ENCODE measurements around the gene ITFG1. TPM values are rescaled to one million over a fixed set of nuclear protein-coding genes. Genes with fewer than 3 reads are reported as not detected.

Gene ITFG1
- polyA plus RNA-seq, 10 donors = 71.8 to 109 (median 83.0) TPM

- DNase-seq = no peak
Observed at GRCh38 chr16:47113130-47113529, 347.7 kb downstream of the ITFG1 start.

- DNase-seq = no peak
Observed at GRCh38 chr16:47110939-47111338, 349.9 kb downstream of the ITFG1 start.

DNA sequence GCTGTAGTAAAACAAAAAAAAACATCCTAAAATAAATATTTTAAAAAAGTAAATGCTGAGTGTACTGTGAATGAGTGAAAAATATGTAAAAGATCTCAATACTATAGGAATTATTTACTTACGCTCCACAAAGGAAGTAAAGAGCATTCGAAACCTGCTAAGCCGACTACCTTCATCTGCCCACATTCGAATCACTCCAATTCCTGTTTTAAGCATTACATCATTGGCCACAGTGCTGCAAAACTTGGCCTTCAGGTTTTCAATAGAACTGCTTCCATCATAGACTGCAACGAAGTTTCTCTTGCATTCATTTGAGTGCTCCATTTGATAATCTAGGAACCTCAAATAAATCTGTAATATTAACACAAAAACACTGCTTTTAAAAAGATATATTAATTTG lies 351.5 kb downstream of the ITFG1 start:
- DNase-seq = no peak

Other genes with a start within 250 kb of the ITFG1 start
- gene PHKB, start 268 bp upstream of the ITFG1 start, polyA plus RNA-seq (ENCODE audit: insufficient read length in 10 of 10) = 10 to 100 TPM; 49.6 to 64.7 (median 55.2) TPM

Measured in muscle of back (tissue), 11 donors.